ENCODE measurements around the gene CLRN1.

The CLRN1 gene

DNA sequence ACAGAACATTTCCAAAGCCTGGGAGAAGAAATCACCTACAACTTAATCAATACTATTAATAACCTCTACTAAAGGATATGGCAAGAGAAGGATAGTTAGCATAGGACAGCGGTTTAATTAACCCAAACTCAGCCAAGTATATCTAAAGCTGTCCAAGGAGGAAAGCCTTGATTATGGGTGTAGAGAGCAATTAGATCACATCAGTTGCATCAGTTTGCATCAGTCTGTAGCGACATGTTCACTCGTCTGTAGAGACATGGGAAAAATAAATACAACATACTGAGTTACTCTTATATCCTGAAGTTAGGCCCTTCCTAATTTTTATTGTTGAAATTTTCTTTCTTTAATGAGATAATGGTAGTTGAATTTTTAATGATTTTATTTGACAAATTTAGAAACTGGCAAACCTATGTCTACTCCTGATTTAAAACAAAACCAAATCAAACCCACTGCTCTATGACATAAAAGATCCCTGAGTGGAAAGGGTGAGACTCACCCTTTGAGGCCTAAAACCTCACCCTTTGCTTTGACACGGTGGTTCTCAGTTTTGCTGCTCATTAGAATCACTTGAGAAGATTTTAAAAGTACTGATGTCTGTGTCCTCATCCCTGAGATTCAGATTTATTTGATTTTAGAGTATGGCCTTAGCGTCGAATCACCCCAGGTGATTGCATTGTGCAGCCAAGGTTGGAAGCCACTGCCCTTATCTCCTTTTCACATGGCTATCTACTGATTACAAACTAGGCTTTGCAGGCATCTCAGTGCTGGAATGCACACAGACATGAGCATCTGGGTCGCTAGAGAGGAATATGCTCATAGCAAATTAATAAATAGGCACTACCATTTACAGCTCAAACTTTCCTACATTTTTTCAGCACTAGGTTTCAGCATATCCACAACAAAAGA, 2.8 kb upstream of the CLRN1 start:
- DNase-seq, result no peak

DNA sequence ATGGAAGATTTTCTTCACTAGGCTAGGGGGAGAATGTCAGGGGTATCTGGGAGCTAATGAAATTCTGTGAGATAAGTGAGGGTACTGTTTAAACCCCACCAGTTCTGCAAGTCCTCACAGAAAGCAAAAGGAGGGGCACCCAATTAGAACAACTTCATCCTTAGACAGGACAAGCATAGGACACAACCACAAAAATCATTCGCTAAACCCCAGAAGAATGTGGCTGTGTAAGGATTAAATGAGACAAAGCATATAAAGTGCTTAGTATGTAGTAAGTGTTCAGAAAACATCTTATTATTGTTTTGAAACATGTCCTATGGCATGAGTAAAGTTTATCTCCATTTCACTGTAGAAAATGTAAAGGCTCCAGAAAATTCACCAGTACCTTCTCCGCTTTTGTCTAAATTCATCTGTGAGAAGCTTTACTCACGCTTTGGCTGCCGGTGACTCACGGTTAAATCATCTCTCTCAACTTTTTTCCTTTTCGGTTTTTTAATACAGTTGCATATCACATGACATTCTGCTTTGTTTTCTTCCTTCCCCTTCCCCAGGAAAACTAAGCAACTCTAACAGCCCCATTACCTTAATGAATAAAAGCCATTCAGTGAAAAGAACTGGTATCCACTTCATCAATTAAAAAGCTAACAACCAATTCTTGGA, 1.7 kb downstream of the CLRN1 start:
- DNase-seq, result no peak

DNA sequence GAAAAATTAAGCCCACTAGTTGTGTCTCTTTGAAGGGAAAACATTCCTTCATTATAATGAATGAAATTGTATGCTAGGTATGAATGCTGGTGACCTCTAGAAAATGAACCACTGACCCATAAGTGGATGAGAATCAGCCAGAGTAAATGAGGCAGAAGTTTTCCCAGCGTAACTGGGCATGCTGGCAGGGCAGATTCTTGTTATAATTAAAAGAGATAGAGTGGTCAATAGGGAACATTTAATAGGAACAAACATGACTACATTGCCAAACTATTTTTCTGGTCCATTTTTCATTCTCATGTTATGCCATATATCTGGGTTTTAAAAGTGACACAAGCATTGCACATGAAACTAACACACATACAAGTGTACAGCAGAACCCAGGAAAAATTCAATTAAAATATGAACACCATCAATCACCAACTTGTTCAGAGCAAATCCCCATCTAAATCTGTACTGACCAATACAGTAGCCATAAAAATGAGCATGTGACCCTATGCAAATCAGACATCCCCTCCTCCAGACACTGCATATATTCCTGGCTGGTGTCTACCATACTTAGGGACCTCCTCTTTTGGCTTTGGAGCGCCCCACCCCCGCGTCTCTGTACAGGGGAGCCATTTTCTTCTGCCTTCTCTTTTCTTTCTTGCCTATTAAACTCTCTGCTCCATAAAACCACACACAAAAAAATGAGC, 4.0 kb downstream of the CLRN1 start:
- no peak for DNase-seq

DNA sequence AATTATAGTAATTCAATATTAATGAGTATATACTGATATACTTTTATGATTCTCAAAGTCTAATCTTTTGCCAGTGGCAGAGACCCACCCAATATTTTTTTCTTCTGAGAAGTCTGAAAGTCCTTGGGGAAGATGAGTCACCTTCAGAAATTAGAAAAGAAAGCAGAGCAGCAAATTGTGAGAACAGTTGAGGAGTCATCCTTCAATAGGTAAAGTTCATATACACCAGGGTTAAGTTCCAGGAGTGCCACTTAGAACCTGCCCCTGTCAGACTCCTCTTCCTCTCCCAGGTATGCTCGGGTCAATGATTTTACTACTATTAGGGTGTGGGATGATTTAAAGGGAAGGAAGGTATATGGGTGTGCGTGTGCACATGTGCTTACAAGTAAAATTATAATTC, 7.1 kb downstream of the CLRN1 start:
- no peak for DNase-seq

DNA sequence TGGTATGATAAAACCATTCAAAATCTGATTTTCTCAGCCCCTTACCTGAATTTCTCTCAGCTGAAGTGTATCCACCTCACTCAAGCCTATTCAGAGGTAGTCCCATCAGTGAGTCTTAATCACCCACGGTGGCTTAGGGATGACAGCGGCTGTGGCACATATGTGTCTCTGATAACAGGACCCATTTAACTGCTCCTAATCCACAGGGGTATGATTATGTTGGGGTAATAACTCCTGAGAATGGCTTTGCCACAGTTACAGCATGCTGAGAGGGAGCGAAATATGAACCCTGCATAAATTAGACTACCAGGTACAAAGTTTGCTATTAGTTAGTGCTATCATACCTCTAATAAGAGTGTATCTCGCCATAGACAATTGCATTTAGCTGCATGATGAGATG, 10.6 kb downstream of the CLRN1 start:
- DNase-seq, result no peak

DNA sequence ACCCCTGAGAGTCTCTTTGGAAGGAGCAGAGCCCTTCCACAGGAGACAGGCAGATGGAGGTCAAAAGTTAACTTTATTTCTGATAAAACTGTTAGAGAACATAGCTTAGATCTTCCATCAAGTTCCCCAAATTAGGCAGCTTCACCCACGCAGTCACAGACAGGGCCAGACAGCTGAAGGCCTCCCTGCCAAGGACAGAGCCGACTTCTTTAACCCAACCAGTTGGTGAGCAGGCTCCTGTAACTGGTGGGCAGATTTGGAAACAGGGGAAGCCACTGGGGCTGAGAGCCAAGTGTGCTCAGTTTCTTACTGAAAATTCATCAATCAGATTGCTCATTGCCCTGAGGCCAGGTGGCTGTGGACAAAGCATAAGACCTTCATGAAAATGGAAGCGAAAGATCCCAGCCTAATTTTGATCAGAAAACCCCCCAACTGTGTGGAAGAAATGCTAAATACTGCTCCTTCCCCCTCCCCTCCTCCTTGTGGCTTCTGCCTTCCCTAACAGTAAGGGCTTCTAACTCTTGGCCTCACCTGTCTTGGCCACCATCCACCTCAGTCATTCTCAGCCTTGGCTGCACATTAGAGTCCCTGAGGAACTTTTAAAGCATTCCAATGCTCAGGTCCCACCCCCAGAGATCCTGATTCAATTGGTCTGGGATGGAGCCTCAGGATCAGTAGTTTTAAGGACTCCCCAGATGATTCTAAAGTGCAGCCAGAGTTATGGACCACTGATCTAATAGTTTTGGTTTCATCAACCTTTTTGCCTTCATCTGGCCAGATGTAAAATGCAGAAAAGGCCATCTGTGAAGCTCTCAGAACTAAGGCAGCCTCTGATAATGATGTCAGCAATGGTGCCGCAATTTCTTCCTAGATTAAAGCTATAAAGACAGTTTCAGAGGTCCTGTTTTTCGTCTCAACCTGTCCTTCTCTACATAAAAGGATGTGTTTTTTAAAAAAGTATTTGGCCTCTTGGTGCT, 11.5 kb downstream of the CLRN1 start:
- no peak for DNase-seq

DNA sequence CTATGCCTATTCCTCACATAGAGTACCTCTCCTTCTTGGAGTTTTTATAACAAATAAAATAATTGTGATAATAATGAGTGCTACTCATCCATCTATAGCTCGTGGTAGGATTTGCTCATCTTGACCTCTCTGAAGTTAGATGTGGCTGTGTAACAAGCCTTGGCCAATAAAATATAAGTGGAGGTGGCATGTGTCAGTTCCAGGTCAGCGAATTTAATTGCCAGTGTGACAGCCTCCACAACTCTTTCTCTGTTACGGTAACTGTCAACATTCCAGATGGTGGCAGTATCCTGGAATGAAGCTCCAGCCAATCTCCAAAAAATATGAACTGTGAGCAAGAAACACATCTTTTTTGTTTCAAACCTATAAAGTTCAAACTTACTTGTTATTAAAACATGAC, 13.8 kb downstream of the CLRN1 start:
- no peak for DNase-seq

DNA sequence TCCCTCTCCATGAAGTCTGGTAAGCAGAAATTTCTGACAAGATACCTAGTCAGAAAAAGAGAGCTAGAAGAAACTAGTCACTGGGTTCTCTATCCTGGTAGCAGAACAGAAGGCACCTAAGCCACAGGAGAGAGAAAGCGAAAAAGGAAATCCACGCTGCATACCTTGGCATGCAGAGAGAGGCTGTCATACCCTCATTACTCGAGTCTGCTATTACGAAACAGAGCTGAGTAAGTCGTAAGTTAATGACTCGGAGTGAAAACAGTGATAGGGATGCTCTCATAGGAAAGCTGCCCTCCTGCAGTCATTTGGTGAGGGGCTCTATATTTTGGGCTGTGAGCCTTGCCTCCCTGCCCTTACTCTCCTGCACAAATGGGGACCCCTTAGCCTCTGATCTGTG, 16.2 kb downstream of the CLRN1 start:
- no peak for DNase-seq

DNA sequence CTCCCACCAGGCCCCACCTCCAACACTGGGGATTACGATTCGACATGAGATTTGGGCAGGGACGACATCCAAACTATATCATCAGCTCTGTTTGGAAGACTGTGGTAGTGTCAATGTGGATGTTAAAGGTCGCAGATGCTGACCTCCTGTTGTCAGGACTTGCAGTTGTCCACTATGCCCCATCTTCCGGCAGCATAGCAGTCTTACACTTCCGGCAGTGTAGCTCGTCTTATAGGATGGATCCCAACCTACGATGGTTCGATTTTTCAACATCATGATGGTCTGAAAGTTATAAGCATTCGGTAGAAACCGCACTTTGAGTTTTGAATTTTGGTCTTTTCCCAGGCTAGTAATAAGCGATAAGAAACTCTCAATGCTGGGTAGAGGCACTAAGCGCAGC, 20.6 kb downstream of the CLRN1 start:
- no peak for DNase-seq

DNA sequence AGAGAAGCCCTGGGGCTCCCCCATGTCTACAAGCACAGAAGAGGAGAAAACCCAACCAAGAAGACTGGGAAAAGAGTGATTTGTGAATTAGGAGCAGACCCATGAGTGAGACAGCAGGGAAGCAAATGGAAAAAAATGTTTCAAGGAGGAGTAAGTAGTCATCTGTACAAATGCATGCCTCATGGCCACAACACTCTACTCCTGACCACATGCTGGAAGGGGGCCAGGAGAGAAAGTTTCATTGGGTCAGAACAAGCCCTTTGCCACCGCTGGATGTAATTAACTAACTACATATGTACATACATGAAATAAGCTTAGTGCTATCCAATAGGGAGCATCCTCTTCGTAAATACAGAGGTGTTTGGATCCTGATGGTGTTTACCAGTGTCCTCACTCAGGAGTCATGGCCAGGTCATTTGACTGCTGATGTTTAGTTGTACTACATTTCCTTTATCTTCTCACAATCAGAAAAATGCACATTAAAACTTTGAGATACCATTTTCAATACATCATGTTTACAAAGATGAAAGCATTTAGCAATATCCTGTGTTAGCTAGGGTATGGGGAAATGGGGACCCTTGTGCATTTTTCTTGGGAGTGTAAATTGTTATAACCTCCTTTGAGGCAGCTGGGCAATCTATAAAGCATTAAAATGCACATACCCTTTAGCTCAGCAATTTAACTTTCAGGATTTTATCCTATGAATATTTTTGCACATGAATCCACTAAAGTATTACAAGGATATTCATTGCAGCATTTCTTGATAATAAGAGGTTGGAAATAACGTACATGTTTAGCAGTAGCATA, 27.1 kb downstream of the CLRN1 start:
- DNase-seq, result no peak

DNA sequence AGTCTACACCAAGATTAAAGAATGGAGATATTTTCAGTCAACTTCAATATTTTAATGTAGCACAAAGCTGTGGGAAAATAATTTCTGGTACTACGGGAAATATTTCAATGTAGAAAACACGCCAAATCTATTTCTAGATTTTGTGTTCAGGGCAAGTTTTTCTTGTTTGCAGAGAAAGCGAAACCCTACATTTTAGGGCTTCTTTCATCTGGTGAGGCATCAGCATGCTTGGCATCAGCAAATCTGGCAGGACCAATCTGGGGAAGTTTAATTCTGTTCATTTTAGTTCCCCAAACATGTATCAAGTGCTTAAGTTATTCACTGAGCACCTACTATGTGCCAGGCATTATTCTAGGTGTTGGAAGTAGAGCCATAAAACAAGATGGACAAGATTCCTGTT, 30.3 kb downstream of the CLRN1 start:
- DNase-seq, result no peak

DNA sequence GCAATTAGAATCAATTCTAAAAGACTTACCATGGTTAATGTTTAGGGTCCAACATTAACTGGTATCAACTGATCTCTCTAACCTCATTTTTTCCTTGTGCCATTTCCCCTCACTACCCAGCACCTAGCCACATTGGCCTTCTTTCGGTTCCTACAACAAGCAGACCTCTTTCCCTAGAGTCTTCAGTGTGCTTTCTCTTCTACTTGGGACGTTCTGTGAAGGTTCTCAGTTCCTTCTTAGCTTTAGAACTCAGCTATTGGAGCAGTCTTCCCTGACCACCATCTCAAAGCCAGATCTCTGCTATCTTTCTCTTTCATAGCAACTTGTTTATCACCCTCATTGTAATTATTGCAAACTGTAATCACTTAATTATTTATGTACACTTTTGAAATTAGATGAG, 35.8 kb downstream of the CLRN1 start:
- no peak for DNase-seq

DNA sequence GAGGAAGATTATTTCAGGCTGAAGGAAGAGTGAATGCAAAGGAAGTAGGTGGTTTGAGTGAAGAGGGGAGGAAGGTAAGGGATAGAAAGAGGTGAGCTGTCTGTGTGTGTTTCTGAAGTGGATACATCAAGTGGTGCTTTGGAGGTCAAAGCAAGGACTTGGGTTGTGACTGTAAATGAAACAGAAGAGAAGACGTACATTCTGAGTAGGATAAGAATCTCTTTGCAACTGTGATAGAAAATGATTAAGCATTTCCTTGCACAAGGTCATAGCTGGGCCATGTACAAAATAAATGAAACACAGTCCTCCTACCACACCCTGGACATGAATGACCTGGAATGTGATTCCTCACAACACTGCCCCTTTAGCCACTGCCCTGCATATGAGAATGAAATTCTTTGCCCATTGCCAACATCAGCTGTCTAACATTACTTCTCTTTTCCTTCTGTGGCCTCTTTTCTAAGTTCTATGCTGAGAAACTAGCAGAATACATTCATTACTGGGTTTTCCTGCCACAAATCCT, 39.0 kb downstream of the CLRN1 start:
- no peak for DNase-seq

DNA sequence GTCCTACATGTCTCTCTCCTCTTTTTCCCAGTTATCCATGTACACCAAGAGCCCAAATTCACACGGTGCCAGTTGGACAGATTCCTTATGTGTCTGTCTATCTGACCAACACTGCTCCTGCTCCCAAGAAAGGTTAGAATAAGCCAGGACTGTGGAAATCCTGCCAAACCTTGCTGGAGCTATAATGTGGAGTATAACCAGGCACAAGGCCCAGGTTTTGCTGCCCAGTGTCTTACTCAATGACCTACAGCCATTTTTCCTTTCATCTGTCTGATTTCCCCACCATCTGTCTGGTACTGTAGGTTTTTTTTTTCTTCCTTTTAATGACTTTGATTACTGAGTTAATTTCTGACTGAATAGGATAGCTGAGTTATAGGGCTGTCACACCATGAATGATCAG, 40.8 kb downstream of the CLRN1 start:
- no peak for DNase-seq

DNA sequence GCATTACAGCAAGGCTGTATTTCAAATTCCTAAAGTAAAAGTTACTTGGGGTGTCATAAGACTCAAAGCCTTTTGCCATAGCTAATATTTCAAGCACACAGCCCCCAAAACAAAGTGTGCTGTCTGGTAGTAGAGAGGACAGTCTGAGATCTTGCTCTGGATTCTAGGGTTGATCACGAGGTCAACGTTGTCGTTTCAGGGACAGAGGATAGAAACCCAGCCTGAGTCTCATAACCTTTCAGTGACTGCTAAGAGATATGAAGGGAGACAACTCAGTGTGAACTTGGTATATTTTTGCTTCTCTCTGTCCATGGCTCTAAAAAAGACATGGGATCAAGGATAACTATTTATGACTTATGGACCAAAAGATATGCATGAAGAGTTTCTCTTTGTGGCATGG, 41.7 kb downstream of the CLRN1 start:
- no peak for DNase-seq

DNA sequence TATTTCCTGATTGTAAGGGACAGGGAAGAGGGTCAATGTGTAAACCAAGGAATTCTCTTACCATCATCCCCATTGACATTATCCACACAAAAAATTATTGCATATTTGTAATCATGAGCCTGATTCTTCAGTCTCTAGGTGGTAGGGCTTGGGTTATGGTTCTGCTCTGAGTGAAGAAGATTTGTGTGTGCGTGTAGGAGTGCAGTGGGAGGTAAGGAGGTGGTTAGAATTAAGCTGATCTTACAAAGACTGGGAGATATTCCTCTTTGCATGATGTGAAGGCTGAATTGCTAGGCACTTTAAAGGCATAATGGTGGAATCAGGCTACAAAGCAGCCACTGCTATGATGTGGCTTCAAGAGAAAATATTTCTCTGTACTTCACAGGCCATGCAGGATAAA, 44.3 kb downstream of the CLRN1 start:
- DNase-seq, result no peak

DNA sequence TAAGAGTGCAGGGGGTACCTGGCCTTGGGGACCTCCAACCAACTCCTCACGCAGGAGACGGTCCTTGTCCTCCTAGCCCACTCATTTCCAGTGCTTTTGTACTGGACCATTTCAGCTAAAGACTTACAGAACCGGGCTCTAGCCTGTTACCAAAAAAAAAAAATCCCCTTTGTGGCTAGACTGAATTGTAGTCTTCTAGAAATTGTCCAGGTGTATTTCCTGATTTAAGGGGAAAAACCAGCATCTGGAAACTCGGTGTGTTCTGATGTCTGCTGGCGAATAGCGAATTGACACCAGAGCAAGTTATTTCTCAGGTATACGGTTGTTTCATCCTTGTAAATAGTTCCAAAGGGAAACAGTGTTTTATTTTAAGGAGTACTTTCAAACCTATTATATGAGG, 46.2 kb downstream of the CLRN1 start:
- no peak for DNase-seq

DNA sequence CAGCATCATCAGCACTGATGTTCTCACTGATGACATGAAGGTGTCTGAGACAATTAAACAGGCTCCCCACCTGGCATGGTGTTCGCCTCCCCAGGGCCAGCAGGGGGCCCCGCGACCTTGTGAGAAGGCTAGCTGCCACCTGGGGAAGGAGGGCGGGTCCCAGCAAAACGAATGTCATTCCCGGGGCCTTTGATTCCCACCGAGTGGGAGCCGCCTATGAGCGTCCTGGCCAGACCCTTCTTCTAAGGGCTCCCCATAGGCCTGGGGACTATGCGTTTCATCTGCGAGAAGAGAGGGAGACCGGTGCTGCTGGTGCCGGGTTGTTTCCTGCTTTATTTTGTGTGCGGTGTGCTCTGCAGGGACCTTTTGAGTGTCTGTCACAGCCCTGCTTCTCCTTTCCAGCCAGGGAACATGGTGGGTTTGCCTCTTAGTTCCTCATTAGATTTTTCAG, 46.8 kb downstream of the CLRN1 start:
- peak; percentile 18 to 26 for DNase-seq

DNA sequence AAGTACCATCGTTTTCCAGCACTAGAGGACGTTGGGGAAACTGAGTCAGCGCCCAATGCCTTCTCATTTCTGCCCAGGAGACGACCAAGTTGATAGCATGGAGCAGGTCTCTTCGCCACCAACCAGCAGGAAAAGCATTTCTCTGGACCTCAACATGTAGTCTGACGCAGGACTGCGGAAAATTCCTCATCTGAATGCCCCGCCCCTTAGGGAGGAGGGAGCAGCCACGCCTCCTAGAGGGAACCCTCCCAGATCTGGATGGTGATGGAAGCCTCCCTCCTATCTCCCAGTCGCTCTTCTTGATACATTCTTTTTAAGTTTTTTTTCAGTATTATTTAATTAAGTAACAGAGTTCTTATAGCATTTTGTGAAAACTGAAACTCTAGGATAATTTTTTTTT, 49.9 kb downstream of the CLRN1 start:
- no peak for DNase-seq

DNA sequence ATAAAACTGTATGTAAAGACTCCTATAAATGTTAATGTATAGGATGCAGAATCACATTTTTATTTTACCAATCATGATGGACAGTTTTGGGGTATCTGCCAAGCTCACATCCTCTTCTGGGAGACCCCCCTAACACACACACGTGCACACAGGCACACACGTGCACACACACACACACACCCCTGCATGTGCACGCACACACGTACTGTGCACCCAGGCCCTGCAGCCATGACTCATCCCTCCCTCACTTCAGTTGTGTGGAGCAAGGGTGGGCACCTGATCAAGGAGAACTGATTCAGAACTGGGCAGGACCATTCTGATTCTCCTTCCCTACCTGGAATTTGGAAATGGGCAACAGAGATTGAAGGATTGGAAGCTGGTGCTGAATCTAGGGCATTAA, 51.3 kb downstream of the CLRN1 start:
- DNase-seq, result no peak

DNA sequence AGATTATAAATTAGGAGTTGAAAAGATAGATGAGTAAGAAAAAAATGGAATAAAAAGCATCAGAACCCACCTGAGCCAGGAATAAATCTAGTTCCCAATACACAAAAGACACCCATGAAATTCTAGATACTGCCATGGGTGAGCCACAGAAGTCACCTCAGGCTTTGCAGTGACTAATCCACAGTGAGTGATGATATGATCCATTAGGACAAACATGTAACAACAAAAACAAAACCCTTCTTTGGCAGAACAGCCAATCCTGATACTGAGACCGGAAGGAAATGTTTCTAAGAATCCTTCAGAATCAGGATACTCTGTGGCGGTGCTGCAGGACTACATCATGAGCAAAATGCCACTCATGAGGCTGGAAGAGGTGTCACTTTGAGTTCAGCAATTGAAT, 52.3 kb downstream of the CLRN1 start:
- no peak for DNase-seq

DNA sequence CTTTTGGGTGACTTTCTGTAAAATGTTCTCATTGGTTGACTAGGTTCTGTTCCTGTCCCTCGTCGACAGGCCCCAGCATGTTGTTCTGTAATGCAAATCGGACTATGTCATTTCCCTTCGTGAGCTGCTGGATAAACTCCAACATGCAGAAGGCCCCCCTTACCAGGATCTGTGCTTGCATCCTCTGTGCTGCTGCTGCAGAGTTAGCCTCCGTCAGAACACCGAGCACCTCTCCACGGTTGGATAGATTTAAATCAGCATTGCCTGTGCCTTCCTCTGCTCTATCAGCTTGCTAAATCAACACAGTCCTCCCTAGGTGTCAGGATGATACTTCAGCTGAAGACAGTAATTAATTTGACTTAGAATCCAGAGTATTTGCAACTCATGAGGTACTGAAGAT, 54.6 kb downstream of the CLRN1 start:
- DNase-seq, result no peak

Measured in activated CD4-positive, alpha-beta T cell treated with anti-CD3 and anti-CD28 coated beads, Interleukin-2, amount 50 U/mL, for 4 hours (primary cell).